HG02973 (cell line): ENCODE data around the gene HIGD2A.

Source experiments
- ATAC-seq: cut with Tn5 transposase; IDR thresholded peaks from one replicate; pipeline ENCODE4 v1.9.1; 2021; ENCODE audit warnings: moderate library complexity; ENCODE audit not compliant: unreplicated experiment

The HIGD2A gene

GRCh38 chr5:176415240-176415951 lies 26.8 kb downstream of the HIGD2A start:
- no peak for ATAC-seq

GRCh38 chr5:176415952-176416924 lies 27.7 kb downstream of the HIGD2A start, which contains the start of gene CLTB:
TSS of gene CLTB (minus strand) at chr5:176416539. CDS start at chr5:176416363, 176 bp downstream.
- peak; percentile 93 for ATAC-seq

- no peak for ATAC-seq
These were observed 28.4 kb downstream of the HIGD2A start for GRCh38 chr5:176416965-176417364.

- ATAC-seq = no peak
These were observed 29.7 kb downstream of the HIGD2A start for GRCh38 chr5:176418251-176418650.

GRCh38 chr5:176420086-176420485 lies 31.5 kb downstream of the HIGD2A start:
- ATAC-seq = no peak

- ATAC-seq = no peak
These were observed 32.5 kb downstream of the HIGD2A start for GRCh38 chr5:176420972-176421544.

GRCh38 chr5:176424181-176424580 lies 35.6 kb downstream of the HIGD2A start:
- no peak for ATAC-seq

GRCh38 chr5:176425138-176425537 lies 36.6 kb downstream of the HIGD2A start:
- no peak for ATAC-seq

- ATAC-seq = no peak
These were observed 37.2 kb downstream of the HIGD2A start for GRCh38 chr5:176425791-176426190.

- ATAC-seq = no peak
These were observed 38.3 kb downstream of the HIGD2A start for GRCh38 chr5:176426876-176427275.

GRCh38 chr5:176427971-176428370 lies 39.4 kb downstream of the HIGD2A start:
- no peak for ATAC-seq

- ATAC-seq = no peak
These were observed 41.4 kb downstream of the HIGD2A start for GRCh38 chr5:176429972-176430371.

- ATAC-seq = no peak
These were observed 44.2 kb downstream of the HIGD2A start for GRCh38 chr5:176432707-176433106.

- no peak for ATAC-seq
These were observed 48.1 kb downstream of the HIGD2A start for GRCh38 chr5:176436656-176437055.

- no peak for ATAC-seq
These were observed 50.6 kb downstream of the HIGD2A start for GRCh38 chr5:176438959-176439757.
